HepG2 (cell line): Measurements from ENCODE around the gene KBTBD13. TPM values are rescaled to one million over a fixed set of nuclear protein-coding genes. Genes with fewer than 3 reads are reported as not detected.
A peak's percentile ranks its signal among the peaks of the same experiment; 100 is the strongest.

Experiments used
- ATF7 ChIP-seq, 2 experiments: fragments of 450-650 bp in 1 of 2; sonication (generic) in 1 of 2; formaldehyde crosslinking in 1 of 2; IDR thresholded peaks; 2 replicates each; pipeline versions ENCODE4 v1.4.0 to v1.6.1; 2016 to 2020; ENCODE audit warnings: antibody characterized with exemption in 1 of 2, mild to moderate bottlenecking in 1 of 2, missing genetic modification reagents in 1 of 2
- EHMT2 ChIP-seq: fragments of 200-600 bp; sonication (generic); IDR thresholded peaks from 2 replicates; pipeline ENCODE4 v1.7.0; 2017; ENCODE audit warnings: antibody characterized with exemption, low read depth, low read length, borderline replicate concordance
- FOXM1 ChIP-seq: sonication (generic); formaldehyde crosslinking; IDR thresholded peaks from 2 replicates; pipeline ENCODE4 v1.5.0; 2020; ENCODE audit warnings: missing genetic modification reagents
- IKZF1 ChIP-seq: fragments of 450-650 bp; IDR thresholded peaks from 2 replicates; pipeline ENCODE4 v1.7.1; 2016
- KLF9 ChIP-seq: IDR thresholded peaks from 2 replicates; pipeline ENCODE4 v1.6.1; 2016; ENCODE audit warnings: low read depth
- MXD1 ChIP-seq: sonication (generic); formaldehyde crosslinking; IDR thresholded peaks from 2 replicates; pipeline ENCODE4 v1.4.0; 2020; ENCODE audit warnings: mild to moderate bottlenecking, missing genetic modification reagents
- PATZ1 ChIP-seq: sonication (generic); formaldehyde crosslinking; IDR thresholded peaks from 2 replicates; pipeline ENCODE4 v1.4.0; 2020; ENCODE audit warnings: missing genetic modification reagents
- PHF20 ChIP-seq: sonication (generic); formaldehyde crosslinking; IDR thresholded peaks from 2 replicates; pipeline ENCODE4 v1.5.0; 2020; ENCODE audit warnings: mild to moderate bottlenecking, missing genetic modification reagents
- PLSCR1 ChIP-seq: sonication (generic); formaldehyde crosslinking; IDR thresholded peaks from 2 replicates; pipeline ENCODE4 v1.5.0; 2020; ENCODE audit warnings: missing genetic modification reagents, mild to moderate bottlenecking, borderline replicate concordance
- RBM39 ChIP-seq: fragments of 200-400 bp; formaldehyde crosslinking; IDR thresholded peaks from one replicate; pipeline ENCODE4 v1.6.1; 2018; ENCODE audit warnings: antibody characterized with exemption, mild to moderate bottlenecking, low read depth, low read length; ENCODE audit not compliant: poor library complexity, severe bottlenecking
- SAFB2 ChIP-seq: sonication (generic); formaldehyde crosslinking; IDR thresholded peaks from 2 replicates; pipeline ENCODE4 v1.5.1; 2020; ENCODE audit warnings: missing genetic modification reagents, low read depth, mild to moderate bottlenecking, borderline replicate concordance
- SCMH1 ChIP-seq: sonication (generic); formaldehyde crosslinking; IDR thresholded peaks from 2 replicates; pipeline ENCODE4 v1.9.0; 2021; ENCODE audit warnings: missing genetic modification reagents, mild to moderate bottlenecking, borderline replicate concordance
- TARDBP ChIP-seq: sonication (generic); formaldehyde crosslinking; IDR thresholded peaks from 2 replicates; pipeline ENCODE4 v1.8.0; 2022; ENCODE audit warnings: mild to moderate bottlenecking, missing genetic modification reagents
- ZBTB2 ChIP-seq: sonication (generic); formaldehyde crosslinking; IDR thresholded peaks from 2 replicates; pipeline ENCODE4 v1.8.0; 2022; ENCODE audit warnings: low read depth, missing genetic modification reagents
- ZBTB3 ChIP-seq: sonication (generic); formaldehyde crosslinking; IDR thresholded peaks from 2 replicates; pipeline ENCODE4 v1.4.0; 2020; ENCODE audit warnings: low read depth, mild to moderate bottlenecking, moderate library complexity, missing genetic modification reagents, borderline replicate concordance
- ZBTB43 ChIP-seq: sonication (generic); formaldehyde crosslinking; conservative IDR thresholded peaks from 2 replicates; pipeline ENCODE4 v1.4.0; 2020; ENCODE audit warnings: missing genetic modification reagents
- ZNF230 ChIP-seq: sonication (generic); formaldehyde crosslinking; IDR thresholded peaks from 2 replicates; pipeline ENCODE4 v1.4.0; 2020; ENCODE audit warnings: mild to moderate bottlenecking, missing genetic modification reagents
- ZNF253 ChIP-seq: sonication (generic); formaldehyde crosslinking; IDR thresholded peaks from 2 replicates; pipeline ENCODE4 v1.8.0; 2022; ENCODE audit warnings: mild to moderate bottlenecking, missing genetic modification reagents, borderline replicate concordance
- ZNF678 ChIP-seq: sonication (generic); formaldehyde crosslinking; IDR thresholded peaks from 2 replicates; pipeline ENCODE4 v1.4.0; 2020; ENCODE audit warnings: mild to moderate bottlenecking, missing genetic modification reagents
- ZNF703 ChIP-seq: sonication (generic); formaldehyde crosslinking; IDR thresholded peaks from 2 replicates; pipeline ENCODE4 v1.5.1; 2020; ENCODE audit warnings: missing genetic modification reagents, mild to moderate bottlenecking, moderate library complexity, borderline replicate concordance
- ZNF83 ChIP-seq: sonication (generic); formaldehyde crosslinking; IDR thresholded peaks from 2 replicates; pipeline ENCODE4 v1.4.0; 2020; ENCODE audit warnings: missing genetic modification reagents, mild to moderate bottlenecking, borderline replicate concordance
- ZSCAN12 ChIP-seq: sonication (generic); formaldehyde crosslinking; IDR thresholded peaks from 2 replicates; pipeline ENCODE4 v1.9.0; 2021; ENCODE audit warnings: mild to moderate bottlenecking, missing genetic modification reagents
- ZSCAN20 ChIP-seq: sonication (generic); formaldehyde crosslinking; IDR thresholded peaks from 2 replicates; pipeline ENCODE4 v1.4.0; 2020; ENCODE audit warnings: missing genetic modification reagents, mild to moderate bottlenecking, borderline replicate concordance
- polyA plus RNA-seq, 8 experiments: library from polyadenylated mRNA; depleted of rRNA in 3 of 8; stranded (reverse) in 7 of 8; unstranded in 1 of 8; fragments of >200 nt; fragmentation: Illumina TruSeq in 4 of 8; extraction: Trizol in 4 of 8; gene quantifications; 2 replicates each; pipeline versions ENCODE4 v1.2.1 to v1.2.3, GENCODE V29; 2011 to 2016; ENCODE audit warnings: low read depth in 4 of 8, missing spikeins in 1 of 8, mixed read lengths in 1 of 8; ENCODE audit not compliant: insufficient read depth in 1 of 8
- total RNA-seq, 5 experiments: library from RNA; depleted of rRNA; stranded (reverse); fragments of >200 nt; fragmentation: Illumina TruSeq; extraction: Trizol; gene quantifications; 2 replicates each; pipeline ENCODE4 v1.2.3, GENCODE V29; 2016; ENCODE audit warnings: low read depth in 1 of 5

Gene KBTBD13
- total and polyA plus RNA-seq, 2 of the 13 experiments (the other 11 are each of a cell fraction or from before 2014, with no cell fraction given) = not detected

- peak; percentile 94 for TF ChIP-seq ZBTB43 (CRISPR knock-in tag)
- TF ChIP-seq SAFB2 (CRISPR knock-in tag) = 0 out of 2 replicates have a peak, but pooled peaks have one; percentile 15
- no peak for TF ChIP-seq ZNF678 (CRISPR knock-in tag)
- TF ChIP-seq TARDBP (CRISPR knock-in tag) = peak; percentile 71
- TF ChIP-seq PHF20 = peak; percentile 38; the same call in 1 of the 2 replicates
- no peak for TF ChIP-seq MXD1 (CRISPR knock-in tag)
- TF ChIP-seq KLF9 (CRISPR knock-in tag) = no peak
- TF ChIP-seq ZSCAN20 (CRISPR knock-in tag) = no peak
- peak; percentile 32; the same call in 1 of the 2 replicates for TF ChIP-seq PATZ1 (CRISPR knock-in tag)
- no peak for TF ChIP-seq ZNF230
- no peak for TF ChIP-seq ZBTB2 (CRISPR knock-in tag)
- no peak for TF ChIP-seq SCMH1 (CRISPR knock-in tag)
- TF ChIP-seq EHMT2 = no peak
- TF ChIP-seq ATF7 (IDR thresholded peaks at IDR 0.05) = no peak
- TF ChIP-seq ATF7 (CRISPR knock-in tag; IDR thresholded peaks at IDR 0.05) = no peak; the same call in 1 of the 2 replicates
- peak; percentile 75 for TF ChIP-seq ZBTB3 (CRISPR knock-in tag)
- TF ChIP-seq ZNF703 = no peak
- no peak for TF ChIP-seq ZSCAN12 (CRISPR knock-in tag)
- no peak for TF ChIP-seq IKZF1
- no peak for TF ChIP-seq PLSCR1
- TF ChIP-seq FOXM1 (CRISPR knock-in tag) = no peak
- no peak for TF ChIP-seq ZNF83 (CRISPR knock-in tag)
- TF ChIP-seq RBM39 = no peak
- peak; percentile 29; the same call in 1 of the 2 replicates for TF ChIP-seq ZNF253 (CRISPR knock-in tag)
Observed at GRCh38 chr15:65044724-65045481, 31.6 kb upstream of the KBTBD13 start, which contains the start of gene SLC51B (continued).
